A549 (cell line): ENCODE measurements around the gene PEX10. TPM values are rescaled to one million over a fixed set of nuclear protein-coding genes. Genes with fewer than 3 reads are reported as not detected.

Experiments used
- ATAC-seq, 2 experiments: fragments of 200-7000 bp in 1 of 2; fragments of >200 bp in 1 of 2; cut with Nextera tagmentation in 1 of 2; cut with Tn5 transposase in 1 of 2; 3 replicates each; pipeline versions ENCODE4 v1.8.0 to v1.9.1; 2018 to 2020; ENCODE audit warnings: mild to moderate bottlenecking in 1 of 2, moderate library complexity in 1 of 2
- CTCF ChIA-PET: fragments of 300-600 bp; sonication (Branson Sonifier 250); formaldehyde crosslinking; extraction: SDS; loops from one replicate; lab custom pipeline; 2021; ENCODE audit warnings: antibody characterized with exemption, inconsistent platforms; lab: Yijun Ruan, JAX
- POLR2A ChIA-PET: fragments of 350-600 bp; formaldehyde crosslinking; extraction: SDS; loops from one replicate; lab custom pipeline; 2021; ENCODE audit warnings: antibody characterized with exemption, inconsistent platforms; lab: Yijun Ruan, JAX
- DNase-seq, 2 experiments: peaks; one replicate each; pipeline versions ENCODE4 v3.0.0 to v3.0.0-alpha.2; 2011 to 2016; ENCODE audit warnings: low read depth in 1 of 2, low spot score in 1 of 2
- FAIRE-seq: peaks from 2 replicates; lab custom pipeline; 2011; peaks lifted over from hg19 to GRCh38; lab: Jason Lieb, UNC
- H3K27ac ChIP-seq, 2 experiments: fragments of >200 bp; sonication (Bioruptor Twin); formaldehyde crosslinking; 3 replicates each; pipeline ENCODE4 v1.5.1; 2016 to 2017
- H3K4me1 ChIP-seq: fragments of >200 bp; sonication (Bioruptor Twin); formaldehyde crosslinking; 3 replicates; pipeline ENCODE4 v1.6.1; 2016
- H3K4me2 ChIP-seq: fragments of >200 bp; sonication (Bioruptor Twin); formaldehyde crosslinking; 3 replicates; pipeline ENCODE4 v1.6.1; 2016
- H3K4me3 ChIP-seq: fragments of >200 bp; sonication (Bioruptor Twin); formaldehyde crosslinking; 3 replicates; pipeline ENCODE4 v1.5.1; 2016
- H3K9me3 ChIP-seq: fragments of >200 bp; sonication (Bioruptor Twin); formaldehyde crosslinking; 3 replicates; pipeline ENCODE4 v1.6.1; 2016
- CBX8 ChIP-seq: fragments of 200-600 bp; sonication (generic); IDR thresholded peaks from 2 replicates; pipeline ENCODE4 v1.6.1; 2016
- CHD4 ChIP-seq: fragments of 200-600 bp; sonication (generic); IDR thresholded peaks from 2 replicates; pipeline ENCODE4 v1.6.1; 2016; ENCODE audit warnings: antibody characterized with exemption, mild to moderate bottlenecking, borderline replicate concordance
- EHMT2 ChIP-seq: fragments of 200-600 bp; sonication (generic); IDR thresholded peaks from 2 replicates; pipeline ENCODE4 v1.6.1; 2016; ENCODE audit warnings: antibody characterized with exemption, low read depth, mild to moderate bottlenecking, moderate library complexity
- FOXS1 ChIP-seq: fragments of 250-450 bp; sonication (Bioruptor Pico); IDR thresholded peaks from 2 replicates; pipeline ENCODE4 v1.5.0; 2020; ENCODE audit warnings: mild to moderate bottlenecking, moderate library complexity
- HOXB5 ChIP-seq: fragments of 250-450 bp; sonication (Bioruptor Pico); IDR thresholded peaks from 2 replicates; pipeline ENCODE4 v1.5.0; 2020; ENCODE audit warnings: mild to moderate bottlenecking, moderate library complexity
- MAZ ChIP-seq: fragments of 150-350 bp; IDR thresholded peaks from 2 replicates; pipeline ENCODE4 v1.6.1; 2014; ENCODE audit warnings: antibody characterized with exemption, low read depth, low read length, borderline replicate concordance
- POLR2A ChIP-seq: IDR thresholded peaks from 2 replicates; pipeline ENCODE4 v1.6.1; 2012; ENCODE audit warnings: mild to moderate bottlenecking, low read length
- RAD21 ChIP-seq, 2 experiments: fragments of >200 bp in 1 of 2; sonication (Bioruptor Twin) in 1 of 2; formaldehyde crosslinking in 1 of 2; IDR thresholded peaks in 1 of 2; conservative IDR thresholded peaks in 1 of 2; 2 replicates in 1 of 2; 3 replicates in 1 of 2; pipeline ENCODE4 v1.6.1; 2012 to 2018; ENCODE audit warnings: inconsistent platforms in 1 of 2
- RCOR1 ChIP-seq: fragments of 150-350 bp; IDR thresholded peaks from 2 replicates; pipeline ENCODE4 v1.6.1; 2014; ENCODE audit warnings: antibody characterized with exemption, low read length, low read depth
- SMC3 ChIP-seq: fragments of >200 bp; sonication (Bioruptor Twin); formaldehyde crosslinking; IDR thresholded peaks from 3 replicates; pipeline ENCODE4 v1.6.1; 2018; ENCODE audit warnings: inconsistent platforms
- ZNF302 ChIP-seq: fragments of 250-450 bp; sonication (Bioruptor Pico); IDR thresholded peaks from 2 replicates; pipeline ENCODE4 v1.9.0; 2021; ENCODE audit warnings: inconsistent platforms, mild to moderate bottlenecking, moderate library complexity
- WGBS: methylation state at CpG from one replicate; pipeline ENCODE4 v1.1.6; 2017; ENCODE audit errors: missing lambda C conversion rate; 5-methylcytosine and 5-hydroxymethylcytosine counted together
- polyA plus RNA-seq, 4 experiments: library from polyadenylated mRNA; depleted of rRNA in 3 of 4; stranded (reverse); fragments of >200 nt; fragmentation: RNase III in 1 of 4; extraction: RNeasy Plus Mini Kit Qiagen cat#74134 plus additional on column Dnase treatment in 1 of 4; gene quantifications; 2 replicates in 3 of 4; 3 replicates in 1 of 4; pipeline ENCODE4 v1.2.3, GENCODE V29; 2011 to 2017
- TF ChIP-seq, protein P1 (sequence below): IDR thresholded peaks from 2 replicates; pipeline ENCODE4 v1.6.1; 2012
- TF ChIP-seq, protein P2 (sequence below): fragments of 200-600 bp; sonication (generic); IDR thresholded peaks from 2 replicates; pipeline ENCODE4 v1.6.1; 2016; ENCODE audit warnings: antibody characterized with exemption, mild to moderate bottlenecking, moderate library complexity
- TF ChIP-seq, protein P3 (sequence below): IDR thresholded peaks from 2 replicates; pipeline ENCODE4 v1.6.1; 2012; ENCODE audit warnings: low read depth, borderline replicate concordance
- TF ChIP-seq, protein P4 (sequence below): fragments of >200 bp; sonication (Bioruptor Twin); formaldehyde crosslinking; IDR thresholded peaks from 3 replicates; pipeline ENCODE4 v1.5.1; 2016
- TF ChIP-seq, protein P5 (sequence below): fragments of >200 bp; sonication (Bioruptor Twin); formaldehyde crosslinking; IDR thresholded peaks from 2 replicates; pipeline ENCODE4 v1.6.1; 2016

PEX10 gene
- polyA plus RNA-seq, 2 of the 4 experiments (the other 2 are of a cell fraction) = 12.3 to 20.2 TPM

DNA sequence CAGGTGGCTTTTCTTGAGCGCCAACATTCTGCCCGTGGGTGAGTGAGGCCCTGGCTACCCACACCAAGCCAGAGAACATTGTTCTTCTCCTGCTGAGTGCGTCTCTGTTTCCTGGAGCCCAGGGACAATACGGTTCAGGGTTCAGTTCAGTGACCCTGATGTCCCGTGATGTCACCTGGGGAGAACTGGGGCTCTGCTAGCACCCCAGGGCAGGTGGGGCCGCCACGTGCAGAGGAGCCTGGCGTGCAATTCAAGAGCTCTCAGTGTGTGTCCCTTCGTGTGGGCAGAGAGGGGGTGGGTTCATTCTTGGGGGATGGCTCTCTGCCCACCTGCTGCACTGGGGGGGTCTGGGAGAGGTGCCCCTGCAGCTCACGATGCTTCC lies 18.2 kb upstream of the PEX10 start:
- DNase-seq (no peak), FAIRE-seq (no peak), ATAC-seq (no peak)
- no peaks in the 10 kb centered on the region for H3K4me1 ChIP-seq
- ChIA-PET CTCF (interaction anchor here (1.0 to 1.5 kb wide), 4 partner anchors 12 to 357 kb away, joined by 3 to 4 read pairs (median 4); no protein-coding TSS in a partner anchor), POLR2A (no interaction called here)
- H3K27ac ChIP-seq = no peak overlapping the region
- no peak overlapping the region for H3K4me2 ChIP-seq
- 68% methylated on average over 3 of the region's 10 CpGs for WGBS
- TF ChIP-seq SMC3 (no peak), EHMT2 (no peak)
- TF ChIP-seq, protein P1, sequence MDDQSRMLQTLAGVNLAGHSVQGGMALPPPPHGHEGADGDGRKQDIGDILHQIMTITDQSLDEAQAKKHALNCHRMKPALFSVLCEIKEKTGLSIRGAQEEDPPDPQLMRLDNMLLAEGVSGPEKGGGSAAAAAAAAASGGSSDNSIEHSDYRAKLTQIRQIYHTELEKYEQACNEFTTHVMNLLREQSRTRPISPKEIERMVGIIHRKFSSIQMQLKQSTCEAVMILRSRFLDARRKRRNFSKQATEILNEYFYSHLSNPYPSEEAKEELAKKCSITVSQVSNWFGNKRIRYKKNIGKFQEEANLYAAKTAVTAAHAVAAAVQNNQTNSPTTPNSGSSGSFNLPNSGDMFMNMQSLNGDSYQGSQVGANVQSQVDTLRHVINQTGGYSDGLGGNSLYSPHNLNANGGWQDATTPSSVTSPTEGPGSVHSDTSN = no peak
- no peak overlapping the region for H3K4me3 ChIP-seq
- peaks cover 5% of the 10 kb centered on the region; the same call in 1 of the 3 replicates for H3K9me3 ChIP-seq

DNA sequence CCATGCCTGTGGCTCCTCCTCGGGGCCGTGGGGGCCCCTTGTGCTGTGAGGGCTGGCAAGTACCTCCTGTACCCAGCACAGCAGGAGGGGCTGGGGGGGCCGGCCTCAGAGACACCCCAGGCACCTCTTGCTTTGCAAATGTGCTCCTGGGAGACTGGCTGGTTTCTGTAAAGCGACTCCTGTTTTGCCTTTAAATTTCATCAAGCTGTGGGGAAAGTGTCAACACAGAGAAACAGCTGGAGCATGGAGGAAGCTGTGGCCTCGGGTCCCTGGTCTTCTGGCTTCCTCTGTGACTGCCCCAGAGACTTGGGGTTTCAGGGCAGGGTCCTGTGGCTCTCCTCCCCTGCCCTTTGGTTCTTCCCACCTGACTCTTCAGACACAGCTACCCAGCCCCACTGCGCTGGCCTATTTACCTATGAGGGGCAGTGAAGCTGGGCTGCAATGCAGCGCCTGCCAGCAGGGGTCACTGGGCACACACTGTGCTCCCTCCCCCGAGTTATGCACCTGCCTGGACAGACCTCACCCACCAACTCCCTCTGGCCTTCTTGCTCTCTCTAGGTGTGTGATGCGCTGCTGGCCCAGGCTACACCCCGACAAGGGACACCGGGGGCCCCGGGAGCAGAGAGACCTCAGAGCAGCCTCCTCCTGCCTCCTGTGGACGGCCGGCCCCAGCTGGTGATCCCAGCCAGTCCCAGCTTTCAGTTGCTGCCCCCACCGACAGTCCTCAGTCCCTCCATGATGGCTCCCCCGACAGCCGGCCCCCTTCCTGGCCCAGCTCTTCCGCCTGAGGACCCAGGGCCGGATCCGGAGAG lies 17.6 kb upstream of the PEX10 start:
- peak in 1 of 2 experiments; percentile 32; a peak in 2 of 6 replicates for ATAC-seq
- TF ChIP-seq, protein P2, sequence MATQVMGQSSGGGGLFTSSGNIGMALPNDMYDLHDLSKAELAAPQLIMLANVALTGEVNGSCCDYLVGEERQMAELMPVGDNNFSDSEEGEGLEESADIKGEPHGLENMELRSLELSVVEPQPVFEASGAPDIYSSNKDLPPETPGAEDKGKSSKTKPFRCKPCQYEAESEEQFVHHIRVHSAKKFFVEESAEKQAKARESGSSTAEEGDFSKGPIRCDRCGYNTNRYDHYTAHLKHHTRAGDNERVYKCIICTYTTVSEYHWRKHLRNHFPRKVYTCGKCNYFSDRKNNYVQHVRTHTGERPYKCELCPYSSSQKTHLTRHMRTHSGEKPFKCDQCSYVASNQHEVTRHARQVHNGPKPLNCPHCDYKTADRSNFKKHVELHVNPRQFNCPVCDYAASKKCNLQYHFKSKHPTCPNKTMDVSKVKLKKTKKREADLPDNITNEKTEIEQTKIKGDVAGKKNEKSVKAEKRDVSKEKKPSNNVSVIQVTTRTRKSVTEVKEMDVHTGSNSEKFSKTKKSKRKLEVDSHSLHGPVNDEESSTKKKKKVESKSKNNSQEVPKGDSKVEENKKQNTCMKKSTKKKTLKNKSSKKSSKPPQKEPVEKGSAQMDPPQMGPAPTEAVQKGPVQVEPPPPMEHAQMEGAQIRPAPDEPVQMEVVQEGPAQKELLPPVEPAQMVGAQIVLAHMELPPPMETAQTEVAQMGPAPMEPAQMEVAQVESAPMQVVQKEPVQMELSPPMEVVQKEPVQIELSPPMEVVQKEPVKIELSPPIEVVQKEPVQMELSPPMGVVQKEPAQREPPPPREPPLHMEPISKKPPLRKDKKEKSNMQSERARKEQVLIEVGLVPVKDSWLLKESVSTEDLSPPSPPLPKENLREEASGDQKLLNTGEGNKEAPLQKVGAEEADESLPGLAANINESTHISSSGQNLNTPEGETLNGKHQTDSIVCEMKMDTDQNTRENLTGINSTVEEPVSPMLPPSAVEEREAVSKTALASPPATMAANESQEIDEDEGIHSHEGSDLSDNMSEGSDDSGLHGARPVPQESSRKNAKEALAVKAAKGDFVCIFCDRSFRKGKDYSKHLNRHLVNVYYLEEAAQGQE = no peak
- TF ChIP-seq CHD4 = no peak
- TF ChIP-seq, protein P3, sequence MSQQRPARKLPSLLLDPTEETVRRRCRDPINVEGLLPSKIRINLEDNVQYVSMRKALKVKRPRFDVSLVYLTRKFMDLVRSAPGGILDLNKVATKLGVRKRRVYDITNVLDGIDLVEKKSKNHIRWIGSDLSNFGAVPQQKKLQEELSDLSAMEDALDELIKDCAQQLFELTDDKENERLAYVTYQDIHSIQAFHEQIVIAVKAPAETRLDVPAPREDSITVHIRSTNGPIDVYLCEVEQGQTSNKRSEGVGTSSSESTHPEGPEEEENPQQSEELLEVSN = no peak
- TF ChIP-seq SMC3 = 0 out of 3 replicates have a peak, but pooled peaks have one; percentile 13
- TF ChIP-seq RAD21 (conservative IDR thresholded peaks at IDR 0.05 in 1 of 2, IDR thresholded peaks at IDR 0.05 in 1 of 2) = peak in 1 of 2 experiments; percentile 52; a peak in 2 of 5 replicates
- no peak for TF ChIP-seq MAZ
- TF ChIP-seq, protein P4, sequence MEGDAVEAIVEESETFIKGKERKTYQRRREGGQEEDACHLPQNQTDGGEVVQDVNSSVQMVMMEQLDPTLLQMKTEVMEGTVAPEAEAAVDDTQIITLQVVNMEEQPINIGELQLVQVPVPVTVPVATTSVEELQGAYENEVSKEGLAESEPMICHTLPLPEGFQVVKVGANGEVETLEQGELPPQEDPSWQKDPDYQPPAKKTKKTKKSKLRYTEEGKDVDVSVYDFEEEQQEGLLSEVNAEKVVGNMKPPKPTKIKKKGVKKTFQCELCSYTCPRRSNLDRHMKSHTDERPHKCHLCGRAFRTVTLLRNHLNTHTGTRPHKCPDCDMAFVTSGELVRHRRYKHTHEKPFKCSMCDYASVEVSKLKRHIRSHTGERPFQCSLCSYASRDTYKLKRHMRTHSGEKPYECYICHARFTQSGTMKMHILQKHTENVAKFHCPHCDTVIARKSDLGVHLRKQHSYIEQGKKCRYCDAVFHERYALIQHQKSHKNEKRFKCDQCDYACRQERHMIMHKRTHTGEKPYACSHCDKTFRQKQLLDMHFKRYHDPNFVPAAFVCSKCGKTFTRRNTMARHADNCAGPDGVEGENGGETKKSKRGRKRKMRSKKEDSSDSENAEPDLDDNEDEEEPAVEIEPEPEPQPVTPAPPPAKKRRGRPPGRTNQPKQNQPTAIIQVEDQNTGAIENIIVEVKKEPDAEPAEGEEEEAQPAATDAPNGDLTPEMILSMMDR = peak; percentile 14; the same call in 1 of the 3 replicates
- no peak overlapping the region for H3K4me2 ChIP-seq
- DNase-seq = no peak
- 43% methylated on average over 8 of the region's 20 CpGs for whole genome bisulfite sequencing
- ChIA-PET CTCF (interaction anchor here (0.9 to 1.5 kb wide), 4 partner anchors 12 to 117 kb away, joined by 3 to 4 read pairs (median 3); no protein-coding TSS in a partner anchor), POLR2A (no interaction called here)
- H3K27ac ChIP-seq = no peak overlapping the region
- no peak for FAIRE-seq
- H3K4me3 ChIP-seq = no peak overlapping the region
- H3K4me1 ChIP-seq = no peaks in the 10 kb centered on the region
- H3K9me3 ChIP-seq = peaks cover 5% of the 10 kb centered on the region; the same call in 1 of the 3 replicates

DNA sequence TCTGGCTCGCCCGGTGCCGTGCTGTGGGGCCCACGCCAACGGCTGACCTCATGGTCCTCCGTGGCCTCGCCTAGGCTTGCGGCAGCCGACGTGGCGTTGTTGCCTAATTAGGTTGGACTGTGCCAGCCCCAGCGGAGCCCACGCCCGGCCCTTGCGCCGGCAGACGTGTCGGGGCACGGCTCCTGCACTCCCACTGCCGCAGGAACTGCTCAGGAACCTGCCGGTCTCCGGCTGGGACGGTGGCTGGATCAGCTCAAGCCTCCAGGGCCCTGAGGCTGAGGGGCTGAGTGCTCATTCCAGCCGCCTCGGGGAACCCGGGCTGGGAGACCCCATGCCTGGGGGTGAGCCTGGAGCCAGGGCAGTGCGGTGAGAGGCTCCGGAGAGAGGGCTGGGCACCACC lies 16.1 kb upstream of the PEX10 start:
- POLR2A ChIA-PET = no interaction called here
- Histone ChIP-seq H3K4me3 (no peak overlapping the region), H3K27ac (no peak overlapping the region)
- TF ChIP-seq ZNF302 (CRISPR knock-in tag) (no peak), RCOR1 (no peak), FOXS1 (no peak), CBX8 (no peak), POLR2A (no peak), HOXB5 (CRISPR knock-in tag) (no peak)
- TF ChIP-seq, protein P5, sequence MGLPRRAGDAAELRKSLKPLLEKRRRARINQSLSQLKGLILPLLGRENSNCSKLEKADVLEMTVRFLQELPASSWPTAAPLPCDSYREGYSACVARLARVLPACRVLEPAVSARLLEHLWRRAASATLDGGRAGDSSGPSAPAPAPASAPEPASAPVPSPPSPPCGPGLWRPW = no peak
- TF ChIP-seq, all 56 proteins: peak for 0
- CTCF ChIA-PET = interaction anchor here (1.8 kb wide), 1 partner anchor 61 kb away, joined by 3 read pairs; no protein-coding TSS in a partner anchor
- Histone ChIP-seq H3K4me1 (no peaks in the 10 kb centered on the region), H3K9me3 (peaks cover 5% of the 10 kb centered on the region; the same call in 1 of the 3 replicates), H3K4me2 (no peak overlapping the region)
- FAIRE-seq (no peak), DNase-seq (no peak), ATAC-seq (no peak)
- WGBS = 92% methylated on average over 7 of the region's 28 CpGs
